Inferior parietal cortex (tissue), 1 donor: ENCODE data around the gene BAD.
A peak's percentile ranks its signal among the peaks of the same experiment; 100 is the strongest.
"Not testable (repeated sequence)": the region's sequence is repeated elsewhere in the genome, so short reads cannot be mapped to it uniquely, and the experiment has no call there.

Source experiments
- DNase-seq: peaks from one replicate; pipeline ENCODE4 v3.0.0-alpha.2; 2016; ENCODE audit errors: extremely low spot score

Gene BAD

DNA sequence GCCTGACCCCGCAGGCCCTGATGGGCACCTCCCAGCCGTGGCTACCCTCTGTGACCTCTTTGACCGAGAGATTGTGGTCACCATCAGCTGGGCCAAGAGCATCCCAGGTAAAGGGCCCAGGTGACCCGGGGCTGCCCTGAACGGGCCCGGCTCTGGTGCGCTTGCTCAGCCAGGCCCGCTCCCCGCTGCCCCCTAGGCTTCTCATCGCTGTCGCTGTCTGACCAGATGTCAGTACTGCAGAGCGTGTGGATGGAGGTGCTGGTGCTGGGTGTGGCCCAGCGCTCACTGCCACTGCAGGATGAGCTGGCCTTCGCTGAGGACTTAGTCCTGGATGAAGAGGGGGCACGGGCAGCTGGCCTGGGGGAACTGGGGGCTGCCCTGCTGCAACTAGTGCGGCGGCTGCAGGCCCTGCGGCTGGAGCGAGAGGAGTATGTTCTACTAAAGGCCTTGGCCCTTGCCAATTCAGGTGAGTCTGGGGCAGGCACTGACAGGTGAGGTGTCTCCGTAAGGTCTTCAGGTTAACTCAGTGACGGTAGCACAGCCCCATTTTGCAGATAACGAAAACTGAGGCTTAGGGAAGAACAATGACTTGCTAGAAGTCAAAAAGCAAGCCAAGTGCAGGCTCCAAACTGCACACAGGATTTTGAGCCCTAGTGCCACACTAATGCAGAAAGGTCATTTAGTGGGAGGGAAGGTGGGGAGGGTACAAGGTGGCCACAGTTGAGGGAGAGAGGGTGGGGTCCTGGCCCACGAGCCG lies 30.5 kb upstream of the BAD start:
- no peak for DNase-seq

DNA sequence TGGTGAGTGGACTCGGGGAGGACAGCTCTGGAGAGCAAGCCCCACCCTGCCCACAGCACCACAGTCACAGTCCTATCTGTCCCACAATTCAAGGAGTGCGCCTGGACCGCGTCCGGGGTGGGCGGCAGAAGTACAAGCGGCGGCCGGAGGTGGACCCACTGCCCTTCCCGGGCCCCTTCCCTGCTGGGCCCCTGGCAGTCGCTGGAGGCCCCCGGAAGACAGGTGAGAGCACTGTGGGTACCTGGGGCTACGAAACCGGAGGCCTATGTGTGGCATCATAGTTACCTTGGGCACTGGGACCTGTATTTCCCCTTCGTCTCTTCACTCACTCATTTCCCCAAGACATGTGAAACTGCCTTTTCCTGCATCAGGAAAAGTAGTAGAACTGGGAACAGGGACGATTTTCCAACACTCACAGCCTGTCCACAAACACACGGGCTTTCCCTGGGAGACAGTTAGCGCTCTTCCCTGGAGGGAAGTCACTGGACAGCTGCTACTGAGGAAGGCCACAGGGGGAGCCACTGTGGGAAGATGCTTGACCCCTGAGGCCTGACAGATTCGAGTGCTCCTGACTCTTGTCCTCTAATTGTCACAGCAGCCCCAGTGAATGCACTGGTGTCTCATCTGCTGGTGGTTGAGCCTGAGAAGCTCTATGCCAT lies 29.8 kb upstream of the BAD start:
- DNase-seq = no peak

DNA sequence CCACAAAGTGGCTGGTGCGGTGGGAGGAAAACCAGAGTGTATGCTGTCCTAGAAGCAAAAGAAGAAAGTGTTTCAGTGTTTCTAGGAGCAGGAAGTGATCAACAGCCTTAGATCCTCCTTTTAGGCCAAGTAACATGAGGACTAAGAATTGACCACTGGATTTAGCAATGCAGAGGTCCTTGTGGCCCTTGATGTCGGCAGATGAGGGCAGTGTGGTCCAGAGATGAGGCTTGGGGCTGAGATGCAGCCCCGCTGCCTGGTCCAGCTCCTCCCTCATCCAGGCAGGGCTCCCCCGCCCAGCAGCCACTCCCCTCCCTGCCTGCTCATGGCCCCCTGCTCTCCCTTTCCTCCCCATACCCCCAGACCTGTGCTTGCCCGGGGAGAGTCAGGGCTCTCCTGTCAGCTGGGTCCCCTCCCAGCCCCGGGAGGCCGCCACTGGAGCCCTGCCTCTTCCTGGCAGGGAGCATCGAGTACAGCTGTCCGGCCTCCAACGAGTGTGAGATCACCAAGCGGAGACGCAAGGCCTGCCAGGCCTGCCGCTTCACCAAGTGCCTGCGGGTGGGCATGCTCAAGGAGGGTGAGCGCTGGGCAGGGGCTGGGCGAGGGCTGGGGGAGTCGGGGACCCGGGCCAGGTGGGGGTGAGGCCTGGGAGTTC lies 29.2 kb upstream of the BAD start:
- no peak for DNase-seq

DNA sequence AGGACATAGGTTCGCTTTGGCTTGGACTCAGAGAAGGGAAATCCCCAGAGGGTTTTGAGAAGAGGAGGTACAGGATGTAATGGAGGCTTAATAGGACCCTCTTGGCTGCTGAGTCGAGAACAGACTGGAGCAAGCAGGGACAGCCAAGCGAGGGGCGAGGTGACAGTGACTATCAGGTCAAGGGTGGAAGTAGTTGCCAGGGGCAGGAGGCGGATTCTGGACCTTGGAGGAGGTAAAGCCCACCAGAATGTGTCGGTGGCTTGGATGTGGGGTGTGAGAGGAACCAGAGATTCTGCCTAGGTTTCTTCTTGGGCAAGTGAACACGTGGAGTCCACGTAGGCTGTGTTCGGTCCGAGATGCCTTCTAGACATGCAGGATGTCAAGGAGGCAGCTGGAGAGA lies 28.5 kb upstream of the BAD start:
- no peak for DNase-seq

DNA sequence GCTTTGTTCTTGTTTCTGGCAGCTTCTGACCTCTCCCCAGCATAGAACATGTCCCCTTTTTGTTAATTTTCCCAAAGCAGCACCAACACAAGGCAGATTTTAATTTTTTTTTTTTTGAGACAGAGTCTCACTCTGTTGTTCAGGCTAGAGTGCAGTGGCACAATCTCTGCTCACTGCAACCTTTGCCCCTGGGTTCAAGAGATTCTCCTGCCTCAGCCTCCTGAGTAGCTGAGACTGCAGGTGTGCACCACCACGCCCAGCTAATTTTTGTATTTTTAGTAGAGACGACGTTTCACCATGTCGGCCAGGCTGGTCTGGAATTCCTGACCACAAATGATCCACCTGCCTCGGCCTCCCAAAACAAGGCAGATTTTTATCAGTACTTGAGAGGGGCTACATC lies 23.3 kb upstream of the BAD start:
- not testable (repeated sequence) for DNase-seq

DNA sequence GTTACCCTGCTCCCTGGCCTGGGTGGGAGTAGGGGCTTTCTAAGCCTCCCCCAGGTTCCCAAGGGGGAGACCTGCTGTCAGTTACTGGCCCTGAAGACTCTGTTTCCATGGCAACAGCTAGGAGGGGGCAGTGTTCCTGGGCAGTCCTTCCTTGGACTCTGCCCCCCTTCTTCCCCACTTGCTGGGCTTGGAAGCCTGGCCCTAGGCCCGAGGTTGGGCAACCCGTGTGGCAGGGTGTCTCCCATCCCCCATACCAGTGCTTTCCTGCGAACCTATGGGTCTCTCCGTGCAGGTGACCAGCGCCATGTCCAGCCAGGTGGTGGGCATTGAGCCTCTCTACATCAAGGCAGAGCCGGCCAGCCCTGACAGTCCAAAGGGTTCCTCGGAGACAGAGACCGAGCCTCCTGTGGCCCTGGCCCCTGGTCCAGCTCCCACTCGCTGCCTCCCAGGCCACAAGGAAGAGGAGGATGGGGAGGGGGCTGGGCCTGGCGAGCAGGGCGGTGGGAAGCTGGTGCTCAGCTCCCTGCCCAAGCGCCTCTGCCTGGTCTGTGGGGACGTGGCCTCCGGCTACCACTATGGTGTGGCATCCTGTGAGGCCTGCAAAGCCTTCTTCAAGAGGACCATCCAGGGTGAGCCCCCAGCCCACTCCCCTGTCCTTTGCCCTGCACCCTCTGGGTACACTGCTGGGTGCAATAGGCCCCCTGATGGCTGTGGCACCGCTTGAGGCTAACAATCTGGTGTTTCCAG lies 22.6 kb upstream of the BAD start:
- no peak for DNase-seq

DNA sequence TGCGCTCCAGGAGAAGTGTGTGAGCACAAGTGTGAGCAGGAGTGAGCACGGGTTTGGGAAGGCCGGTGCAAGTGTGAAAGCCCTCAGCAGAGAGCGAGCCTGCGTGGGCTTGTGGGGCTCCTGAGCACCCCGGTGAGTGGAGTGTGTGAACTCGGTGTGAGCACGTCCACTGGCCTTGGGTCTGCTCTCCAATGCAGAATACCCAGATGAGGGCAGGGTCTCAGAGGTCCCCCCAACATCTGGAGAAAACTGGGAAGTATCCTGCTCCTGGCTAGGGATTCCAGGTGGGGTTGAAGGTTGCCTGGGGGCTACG lies 22.1 kb upstream of the BAD start:
- DNase-seq = no peak

DNA sequence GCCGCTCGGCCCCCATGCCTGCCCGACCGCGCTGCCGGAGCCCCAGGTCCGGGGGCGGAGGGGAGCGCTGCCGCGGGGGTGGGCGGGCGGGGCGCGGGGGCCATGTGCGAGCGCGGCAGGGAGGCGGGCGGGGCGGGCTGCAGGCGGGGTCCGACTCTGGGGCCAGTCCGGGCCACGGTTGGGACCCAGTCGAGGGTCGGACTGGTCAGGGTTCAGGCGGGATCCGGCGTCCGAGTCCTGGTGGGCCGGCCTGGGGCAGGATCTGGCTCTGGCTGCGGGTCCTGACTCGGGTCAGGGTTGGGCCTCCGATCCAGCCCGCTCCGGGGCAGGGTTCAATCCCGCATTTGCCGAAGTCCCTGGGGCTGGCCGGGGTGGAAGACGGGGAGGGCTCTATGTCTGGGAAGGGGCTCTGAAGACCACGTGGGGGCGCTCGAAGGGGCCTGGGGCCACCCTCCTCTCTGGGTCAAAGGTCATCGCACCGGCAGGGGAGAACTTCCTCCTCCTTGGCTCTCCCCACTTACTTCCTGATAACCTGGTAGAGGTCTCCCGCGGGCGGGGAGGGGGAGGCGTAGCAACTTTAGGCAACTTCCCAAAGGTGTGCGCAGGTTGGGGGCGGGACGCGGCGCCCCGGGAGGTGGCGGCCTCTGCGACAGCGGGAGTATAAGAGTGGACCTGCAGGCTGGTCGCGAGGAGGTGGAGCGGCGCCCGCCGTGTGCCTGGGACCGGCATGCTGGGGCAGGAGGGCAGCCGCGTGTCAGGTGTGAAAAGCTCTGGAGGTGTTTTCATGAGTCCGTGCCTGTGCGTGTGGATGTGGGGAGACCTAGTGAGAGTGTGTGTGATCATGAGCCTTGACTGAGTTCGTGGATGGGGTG lies 21.5 kb upstream of the BAD start:
- peak; percentile 53 for DNase-seq

DNA sequence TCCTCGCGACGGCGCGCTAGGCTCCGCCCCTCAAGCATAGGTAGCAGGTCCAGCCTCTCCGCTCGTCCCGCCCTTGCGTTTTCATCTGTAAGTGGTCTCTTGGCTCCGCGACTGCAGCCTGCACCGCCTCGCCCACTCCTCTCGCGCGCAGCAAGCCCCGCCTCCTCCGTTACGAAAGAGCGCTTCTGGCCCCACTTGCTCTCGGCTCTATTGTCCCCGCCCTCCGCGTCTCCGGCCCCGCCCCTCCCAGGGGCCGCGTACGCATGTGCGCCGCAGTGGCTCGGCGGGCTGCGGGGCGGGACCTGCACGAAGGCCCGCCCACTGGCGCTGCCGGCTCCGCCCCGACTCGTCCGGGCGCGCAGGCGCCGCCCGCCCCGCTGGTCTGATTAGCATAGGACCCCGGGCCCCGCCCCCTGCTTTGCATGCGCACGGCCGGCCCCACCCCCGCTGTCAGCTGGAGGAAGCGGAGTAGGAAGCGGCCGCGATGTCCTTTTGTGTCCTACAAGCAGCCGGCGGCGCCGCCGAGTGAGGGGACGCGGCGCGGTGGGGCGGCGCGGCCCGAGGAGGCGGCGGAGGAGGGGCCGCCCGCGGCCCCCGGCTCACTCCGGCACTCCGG lies 20.7 kb upstream of the BAD start, which contains the start of gene ESRRA:
ESRRA (plus strand) TSS at position 450 of the 616 bp plus-strand sequence. CDS start 1,656 bp downstream, outside the sequence.
- peak; percentile 96 for DNase-seq

DNA sequence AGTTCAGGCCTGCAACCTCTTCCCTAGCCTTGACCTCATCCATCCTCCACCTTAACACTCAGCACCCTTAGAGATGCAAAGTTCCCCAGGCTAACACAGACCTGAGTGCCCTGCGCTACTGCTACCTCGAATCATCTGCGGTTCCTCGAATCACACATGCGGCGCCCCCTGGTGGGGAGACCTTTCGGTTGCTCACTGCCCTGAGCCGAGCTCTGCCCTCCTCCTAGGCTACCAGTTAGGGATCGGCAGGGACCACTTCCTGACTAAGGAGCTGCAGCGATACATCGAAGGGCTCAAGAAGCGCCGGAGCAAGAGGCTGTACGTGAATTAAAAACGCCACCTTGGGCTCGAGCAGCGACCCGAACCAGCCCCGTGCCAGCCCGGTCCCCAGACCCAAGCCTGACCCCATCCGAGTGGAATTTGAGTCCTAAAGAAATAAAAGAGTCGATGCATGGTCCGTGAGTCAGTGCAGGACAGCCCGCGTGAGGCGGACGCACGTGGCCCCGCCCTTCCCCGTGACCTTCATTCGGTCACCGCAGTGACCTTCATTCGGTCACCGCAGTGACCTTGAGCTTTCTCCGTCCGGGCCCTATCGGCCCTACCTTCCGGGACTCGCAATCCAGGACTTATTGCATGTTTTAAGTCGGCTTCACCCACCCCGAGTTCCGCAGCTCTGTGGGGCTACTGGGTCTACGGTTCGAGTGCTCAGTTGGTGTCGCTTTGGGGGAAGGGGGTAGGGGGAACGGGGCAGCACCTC lies 20.0 kb upstream of the BAD start:
- DNase-seq = peak; percentile 90

DNA sequence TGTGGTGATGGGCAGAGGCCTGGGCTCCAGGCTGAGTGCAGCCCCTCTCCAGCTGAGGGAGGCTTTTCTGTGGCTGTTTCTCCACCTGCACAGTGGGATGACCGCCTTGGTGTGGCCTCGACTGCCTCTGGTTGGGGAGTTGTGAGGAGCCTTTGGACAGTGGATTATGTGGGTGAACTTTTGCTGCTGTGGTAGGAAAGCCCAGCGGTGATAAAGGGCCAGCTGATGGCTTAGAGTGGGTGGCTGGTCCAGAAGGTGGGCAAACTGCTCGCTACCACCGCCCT lies 19.5 kb upstream of the BAD start:
- no peak for DNase-seq

DNA sequence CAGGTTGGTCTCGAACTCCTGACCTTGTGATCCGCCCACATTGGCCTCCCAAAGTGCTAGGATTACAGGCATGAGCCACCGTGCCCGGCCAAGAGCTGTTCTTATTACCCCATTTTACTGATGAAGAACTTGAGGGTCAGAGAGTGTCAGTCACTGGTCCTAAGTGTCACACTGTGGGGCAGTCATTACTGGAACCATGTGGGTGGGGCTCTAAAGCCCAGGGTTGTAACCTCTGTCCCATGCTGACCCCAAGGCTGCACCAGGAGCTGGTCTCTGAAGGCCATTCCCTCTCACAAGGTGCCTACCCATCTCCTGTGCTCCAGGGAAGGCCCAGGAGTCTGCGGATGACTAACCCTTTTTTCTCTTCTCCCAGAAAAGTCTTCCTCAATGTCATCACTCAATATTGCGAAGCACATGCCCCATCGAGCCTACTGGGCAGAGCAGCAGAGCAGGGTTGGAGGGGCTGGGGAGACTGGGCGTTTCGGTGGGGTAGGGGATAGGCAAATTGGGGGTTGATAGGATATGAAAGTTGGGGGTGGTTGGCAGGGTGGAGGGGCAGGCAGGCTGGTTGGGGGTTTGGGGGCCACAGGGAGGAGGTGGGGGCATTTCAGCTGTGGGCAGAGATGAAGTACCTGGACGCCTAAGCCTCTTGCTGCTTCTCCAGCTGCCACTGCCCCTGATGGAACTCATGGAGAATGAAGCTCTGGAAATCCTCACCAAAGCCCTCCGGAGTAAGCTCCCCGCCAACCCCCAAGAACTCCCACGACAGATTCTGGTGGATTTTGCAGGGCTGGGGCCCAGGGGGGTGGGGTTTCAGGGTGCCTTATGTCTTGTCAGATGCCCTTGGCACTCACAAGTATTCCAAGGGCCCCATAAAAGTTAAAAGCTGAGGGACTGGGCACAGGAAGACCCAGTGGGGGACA lies 18.9 kb upstream of the BAD start:
- DNase-seq = no peak

DNA sequence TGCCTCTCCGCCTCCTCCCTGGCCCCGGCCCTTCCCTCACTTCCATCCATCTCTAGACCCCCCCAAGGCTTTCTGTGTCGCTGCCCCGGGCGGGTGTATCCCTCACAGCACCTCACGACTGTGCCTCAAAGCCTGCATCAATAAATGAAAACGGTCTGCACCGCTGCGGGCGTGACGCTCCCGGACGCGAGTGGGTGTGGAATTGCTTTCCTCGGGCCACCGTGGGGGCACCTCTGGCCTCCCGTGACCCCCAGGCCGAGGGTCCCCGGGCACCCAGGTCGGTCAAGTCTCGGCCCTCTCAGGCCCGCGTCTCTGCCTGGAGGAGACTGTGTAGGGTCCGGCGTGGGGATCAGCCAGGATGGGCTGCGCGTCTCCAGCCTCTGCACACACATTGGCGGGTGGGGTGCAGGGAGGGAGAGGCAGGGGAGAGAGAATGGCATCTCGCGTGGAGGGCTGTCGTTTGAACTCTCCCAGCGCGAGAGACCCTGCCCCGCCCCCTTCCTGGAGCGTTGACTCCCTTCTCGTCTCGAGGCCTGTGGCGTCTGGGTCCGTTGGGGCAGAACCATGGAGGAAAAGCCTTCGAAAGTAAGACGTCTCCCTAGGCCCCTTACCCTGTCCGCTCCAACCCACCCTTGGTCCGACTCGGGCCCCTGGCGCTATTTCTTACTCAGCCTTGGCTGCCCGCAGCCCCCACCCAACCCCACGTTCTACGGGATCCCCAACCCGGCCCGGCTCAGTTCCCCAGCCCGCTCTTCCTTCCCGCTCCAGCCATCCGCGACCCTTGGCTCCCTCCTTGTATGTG lies 15.6 kb upstream of the BAD start, which contains the start of gene CATSPERZ:
CATSPERZ (plus strand) TSS at position 512 of the 802 bp plus-strand sequence; CDS start at position 565, 53 bp downstream.
- DNase-seq = no peak

DNA sequence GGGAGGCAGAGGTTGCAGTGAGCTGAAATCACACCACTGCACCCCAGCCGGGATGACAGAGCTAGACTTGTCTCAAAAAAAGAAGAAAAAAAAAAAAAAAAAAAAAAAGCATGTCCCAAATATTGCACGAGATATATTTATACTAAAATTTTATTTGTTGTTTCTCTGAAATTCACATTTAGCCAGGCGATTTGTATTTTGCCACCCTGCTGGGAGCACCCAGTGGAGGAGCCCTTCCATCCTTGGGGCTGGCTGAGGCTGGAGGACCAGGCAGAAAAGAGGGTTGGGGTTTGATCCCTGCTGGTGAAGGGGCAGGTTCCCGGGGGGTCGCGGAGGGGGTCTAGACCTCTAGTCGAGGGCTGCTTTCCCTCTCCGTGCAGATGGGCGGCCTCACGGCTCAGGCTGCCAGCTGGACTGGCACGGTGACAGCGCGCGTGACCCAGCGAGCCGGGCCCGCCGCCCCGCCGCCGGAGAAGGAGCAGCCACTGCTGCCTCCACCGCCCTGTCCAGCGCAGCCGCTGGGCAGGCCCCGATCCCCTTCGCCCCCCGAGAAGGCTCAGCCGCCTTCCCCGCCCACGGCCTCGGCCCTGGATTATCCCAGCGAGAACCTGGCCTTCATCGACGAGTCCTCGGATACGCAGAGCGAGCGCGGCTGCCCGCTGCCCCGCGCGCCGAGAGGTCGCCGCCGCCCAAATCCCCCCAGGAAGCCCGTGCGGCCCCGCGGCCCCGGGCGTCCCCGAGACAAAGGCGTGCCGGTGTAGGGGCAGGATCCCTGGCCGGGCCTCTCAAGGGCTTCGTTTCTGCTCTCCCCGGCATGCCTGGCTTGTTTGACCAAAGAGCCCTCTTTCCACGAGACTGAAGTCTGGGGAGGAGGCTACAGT lies 14.7 kb upstream of the BAD start:
- no peak for DNase-seq

DNA sequence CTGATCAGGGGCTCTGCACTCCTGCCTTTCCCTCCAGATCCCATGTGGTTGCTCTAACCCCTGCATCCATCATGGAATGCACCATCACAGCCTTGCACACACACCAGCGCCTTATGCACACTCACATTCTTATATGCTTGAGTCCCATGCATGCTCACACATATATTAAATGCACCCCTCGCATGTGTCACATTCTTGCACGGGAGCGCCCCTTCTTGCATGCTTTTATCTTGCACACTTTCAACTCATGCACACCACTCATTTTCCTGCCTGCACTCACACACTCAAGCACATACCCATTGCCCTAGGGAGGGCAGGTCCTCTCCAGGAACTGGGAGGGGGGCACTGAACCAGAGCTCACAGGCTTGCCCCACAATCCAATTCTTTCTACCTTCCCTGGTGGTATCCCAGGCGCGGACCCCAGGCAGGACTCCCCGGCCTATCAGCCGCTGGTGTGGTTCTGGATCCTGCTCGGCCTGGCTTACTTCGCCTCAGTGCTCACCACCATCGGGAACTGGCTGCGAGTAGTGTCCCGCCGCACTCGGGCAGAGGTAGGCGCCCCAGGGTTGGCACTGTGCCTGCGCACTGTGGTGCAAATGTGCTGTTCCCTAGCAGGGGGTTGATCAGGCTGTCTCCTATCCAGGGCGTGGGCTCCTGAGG lies 13.4 kb upstream of the BAD start:
- no peak for DNase-seq

DNA sequence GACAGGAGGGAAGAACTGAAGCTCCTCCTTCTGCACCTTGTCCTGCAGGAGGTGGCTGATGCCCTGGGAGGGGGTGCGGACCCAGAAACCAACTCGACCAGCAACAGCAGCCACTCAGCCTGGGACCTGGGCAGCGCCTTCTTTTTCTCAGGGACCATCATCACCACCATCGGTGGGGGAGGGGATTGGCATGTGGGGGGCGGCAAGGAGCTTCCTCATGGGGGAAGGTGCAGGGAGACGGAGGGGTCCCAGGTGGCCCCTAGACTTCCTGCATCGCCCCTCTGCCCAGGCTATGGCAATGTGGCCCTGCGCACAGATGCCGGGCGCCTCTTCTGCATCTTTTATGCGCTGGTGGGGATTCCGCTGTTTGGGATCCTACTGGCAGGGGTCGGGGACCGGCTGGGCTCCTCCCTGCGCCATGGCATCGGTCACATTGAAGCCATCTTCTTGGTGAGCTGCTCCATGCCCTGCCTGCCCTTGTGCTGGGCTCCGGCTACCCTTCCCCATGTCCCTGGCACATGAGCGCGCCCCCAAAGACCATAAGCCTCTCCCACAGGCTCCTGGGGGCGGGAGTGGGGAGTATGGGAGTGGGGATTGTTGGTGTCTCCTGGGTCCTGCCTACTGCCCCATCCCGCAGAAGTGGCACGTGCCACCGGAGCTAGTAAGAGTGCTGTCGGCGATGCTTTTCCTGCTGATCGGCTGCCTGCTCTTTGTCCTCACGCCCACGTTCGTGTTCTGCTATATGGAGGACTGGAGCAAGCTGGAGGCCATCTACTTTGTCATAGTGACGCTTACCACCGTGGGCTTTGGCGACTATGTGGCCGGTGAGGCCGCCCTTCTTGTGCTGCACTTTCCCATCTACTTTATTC lies 12.6 kb upstream of the BAD start:
- no peak for DNase-seq
